Urothelium cell line (cell line): ENCODE measurements around the gene FAM107B.
A peak's percentile ranks its signal among the peaks of the same experiment; 100 is the strongest.
"Not testable (repeated sequence)": the region's sequence is repeated elsewhere in the genome, so short reads cannot be mapped to it uniquely, and the experiment has no call there.

Experiments used
- DNase-seq: peaks from one replicate; pipeline ENCODE4 v3.0.0; 2011; ENCODE audit warnings: low spot score, mixed read lengths
- FAIRE-seq: peaks from 2 replicates; lab custom pipeline; 2011; peaks lifted over from hg19 to GRCh38; lab: Jason Lieb, UNC

Gene FAM107B

GRCh38 chr10:14737808-14738545, 36.7 kb downstream of the FAM107B start:
- no peak for FAIRE-seq
- no peak for DNase-seq

GRCh38 chr10:14736600-14737081, 38.1 kb downstream of the FAM107B start:
- FAIRE-seq, result no peak
- no peak for DNase-seq

- no peak for FAIRE-seq
These were observed 38.7 kb downstream of the FAM107B start for GRCh38 chr10:14736043-14736442.

GRCh38 chr10:14731875-14732512, 42.7 kb downstream of the FAM107B start:
- no peak for FAIRE-seq
- DNase-seq, result no peak

More at GRCh38 chr10:14736043-14736442, 38.7 kb downstream of the FAM107B start:
- DNase-seq, result no peak

- FAIRE-seq (no peak), DNase-seq (no peak)
These were observed 46.4 kb downstream of the FAM107B start for GRCh38 chr10:14728346-14728745.

GRCh38 chr10:14727924-14728323, 46.8 kb downstream of the FAM107B start:
- no peak for DNase-seq
- no peak for FAIRE-seq

- no peak for FAIRE-seq
- DNase-seq, result no peak
These were observed 47.2 kb downstream of the FAM107B start for GRCh38 chr10:14727465-14727864.

GRCh38 chr10:14724931-14725330, 49.8 kb downstream of the FAM107B start:
- FAIRE-seq, result no peak
- no peak for DNase-seq

- DNase-seq (no peak), FAIRE-seq (no peak)
These were observed 51.5 kb downstream of the FAM107B start for GRCh38 chr10:14723052-14723689.

- no peak for DNase-seq
- FAIRE-seq, result no peak
These were observed 57.1 kb downstream of the FAM107B start for GRCh38 chr10:14717552-14717951.

- FAIRE-seq (peak; percentile 13), DNase-seq (no peak)
These were observed 61.7 kb downstream of the FAM107B start for GRCh38 chr10:14712991-14713424.

- not testable (repeated sequence) for DNase-seq, FAIRE-seq
These were observed 65.4 kb downstream of the FAM107B start for GRCh38 chr10:14709344-14709743.

GRCh38 chr10:14707481-14707880, 67.2 kb downstream of the FAM107B start:
- no peak for DNase-seq
- FAIRE-seq, result no peak

- FAIRE-seq (no peak), DNase-seq (no peak)
These were observed 69.0 kb downstream of the FAM107B start for GRCh38 chr10:14705548-14706230.

- DNase-seq (no peak), FAIRE-seq (no peak)
These were observed 71.1 kb downstream of the FAM107B start for GRCh38 chr10:14703631-14704001.

- FAIRE-seq, result no peak
- DNase-seq, result no peak
These were observed 73.2 kb downstream of the FAM107B start for GRCh38 chr10:14701466-14701865.

GRCh38 chr10:14700546-14700945, 74.2 kb downstream of the FAM107B start:
- DNase-seq (no peak), FAIRE-seq (no peak)

GRCh38 chr10:14699482-14699881, 75.2 kb downstream of the FAM107B start:
- DNase-seq, result no peak
- FAIRE-seq, result no peak

- no peak for FAIRE-seq
These were observed 75.9 kb downstream of the FAM107B start for GRCh38 chr10:14698829-14699170.

GRCh38 chr10:14698111-14698828, 76.4 kb downstream of the FAM107B start:
- no peak for DNase-seq
- FAIRE-seq, result no peak

More at GRCh38 chr10:14698829-14699170, 75.9 kb downstream of the FAM107B start:
- DNase-seq, result no peak

- FAIRE-seq (no peak), DNase-seq (no peak)
These were observed 77.4 kb downstream of the FAM107B start for GRCh38 chr10:14697281-14697680.
